Suprapubic skin (tissue), 4 donors: ENCODE measurements around the gene CNTN4. TPM values are rescaled to one million over a fixed set of nuclear protein-coding genes. Genes with fewer than 3 reads are reported as not detected.

Source experiments
- DNase-seq, 2 donors: peaks; one replicate each; pipeline ENCODE4 v3.0.0-alpha.2; 2019; ENCODE audit warnings: low spot score in 2 of 2
- H3K27ac ChIP-seq: fragments of 200-600 bp; sonication (generic); one replicate; pipeline ENCODE4 v1.5.1; 2019
- H3K27me3 ChIP-seq: fragments of 200-600 bp; sonication (generic); one replicate; pipeline ENCODE4 v1.5.1; 2019
- H3K36me3 ChIP-seq: fragments of 200-600 bp; sonication (generic); one replicate; pipeline ENCODE4 v1.5.1; 2019
- H3K4me1 ChIP-seq: fragments of 200-600 bp; sonication (generic); one replicate; pipeline ENCODE4 v1.5.1; 2019
- H3K4me3 ChIP-seq: fragments of 200-600 bp; sonication (generic); one replicate; pipeline ENCODE4 v1.5.1; 2019; ENCODE audit warnings: mild to moderate bottlenecking
- H3K9me3 ChIP-seq: fragments of 200-600 bp; sonication (generic); one replicate; pipeline ENCODE4 v1.5.1; 2019
- CTCF ChIP-seq, 2 donors: fragments of 200-600 bp in 1 of 2; fragments of 450-650 bp in 1 of 2; sonication (generic) in 1 of 2; IDR thresholded peaks; one replicate each; pipeline ENCODE4 v1.5.1; 2016 to 2019; ENCODE audit warnings: antibody characterized with exemption in 2 of 2, mild to moderate bottlenecking in 1 of 2, moderate library complexity in 1 of 2
- EP300 ChIP-seq: sonication (generic); formaldehyde crosslinking; IDR thresholded peaks from one replicate; pipeline ENCODE4 v1.6.1; 2017; ENCODE audit warnings: antibody characterized with exemption
- POLR2A ChIP-seq, 2 donors: fragments of 450-650 bp; IDR thresholded peaks; one replicate each; pipeline ENCODE4 v1.6.1; 2017; ENCODE audit warnings: antibody characterized with exemption in 2 of 2, mild to moderate bottlenecking in 2 of 2, moderate library complexity in 2 of 2
- POLR2AphosphoS5 ChIP-seq, 3 donors: sonication (generic); formaldehyde crosslinking; IDR thresholded peaks; one replicate each; pipeline ENCODE4 v1.6.1; 2017; ENCODE audit warnings: antibody characterized with exemption in 3 of 3
- WGBS: methylation state at CpG from one replicate; pipeline ENCODE4 v1.1.5; 2018; 5-methylcytosine and 5-hydroxymethylcytosine counted together
- total RNA-seq, 4 donors: library from RNA; depleted of rRNA; stranded (reverse); fragments of >200 nt; gene quantifications; one replicate each; pipeline ENCODE4 v1.1.0, GENCODE V29; 2016

Gene CNTN4
- total RNA-seq, 4 donors from 2014 or later: 0.60 to 8.1 (median 7.5) TPM

GRCh38 chr3:2731843-2732242, 633.2 kb downstream of the CNTN4 start:
- no peaks in the 10 kb centered on the region for H3K36me3 ChIP-seq
- H3K4me1 ChIP-seq: no peaks in the 10 kb centered on the region
- no peaks in the 10 kb centered on the region for H3K27me3 ChIP-seq
- no peak for DNase-seq
- WGBS: 83% methylated on average over 2 of the region's 2 CpGs
- TF ChIP-seq POLR2AphosphoS5 (IDR thresholded peaks at IDR 0.05): no peak
- TF ChIP-seq POLR2A (IDR thresholded peaks at IDR 0.05): no peak
- no peak for TF ChIP-seq CTCF (IDR thresholded peaks at IDR 0.05)
- TF ChIP-seq EP300: no peak
- no peak overlapping the region for H3K4me3 ChIP-seq
- H3K9me3 ChIP-seq: no peaks in the 10 kb centered on the region
- H3K27ac ChIP-seq: no peak overlapping the region

- Histone ChIP-seq H3K27ac (no peak overlapping the region), H3K4me3 (no peak overlapping the region), H3K9me3 (no peaks in the 10 kb centered on the region), H3K4me1 (no peaks in the 10 kb centered on the region), H3K27me3 (no peaks in the 10 kb centered on the region), H3K36me3 (no peaks in the 10 kb centered on the region)
- no peak for TF ChIP-seq POLR2AphosphoS5 (IDR thresholded peaks at IDR 0.05)
- TF ChIP-seq CTCF (IDR thresholded peaks at IDR 0.05): no peak
- no peak for TF ChIP-seq EP300
- no peak for TF ChIP-seq POLR2A (IDR thresholded peaks at IDR 0.05)
- WGBS: 88% methylated on average over 7 of the region's 7 CpGs
- DNase-seq: no peak
These were observed 636.8 kb downstream of the CNTN4 start for GRCh38 chr3:2735392-2735894.

GRCh38 chr3:2741516-2741915, 642.9 kb downstream of the CNTN4 start:
- H3K27ac ChIP-seq: no peak overlapping the region
- 30% methylated on average over 3 of the region's 3 CpGs for WGBS
- H3K4me1 ChIP-seq: no peaks in the 10 kb centered on the region
- no peaks in the 10 kb centered on the region for H3K9me3 ChIP-seq
- H3K36me3 ChIP-seq: no peaks in the 10 kb centered on the region
- no peak overlapping the region for H3K4me3 ChIP-seq
- no peaks in the 10 kb centered on the region for H3K27me3 ChIP-seq
- DNase-seq: no peak
- TF ChIP-seq EP300 (no peak), POLR2A (IDR thresholded peaks at IDR 0.05) (no peak), POLR2AphosphoS5 (IDR thresholded peaks at IDR 0.05) (no peak), CTCF (IDR thresholded peaks at IDR 0.05) (no peak)

GRCh38 chr3:2765002-2765579, 666.4 kb downstream of the CNTN4 start:
- Histone ChIP-seq H3K9me3 (no peaks in the 10 kb centered on the region), H3K36me3 (no peaks in the 10 kb centered on the region), H3K4me1 (no peaks in the 10 kb centered on the region), H3K27me3 (no peaks in the 10 kb centered on the region), H3K27ac (no peak overlapping the region), H3K4me3 (no peak overlapping the region)
- WGBS: 51% methylated on average over 9 of the region's 9 CpGs
- TF ChIP-seq POLR2AphosphoS5 (IDR thresholded peaks at IDR 0.05) (no peak), CTCF (IDR thresholded peaks at IDR 0.05) (no peak), POLR2A (IDR thresholded peaks at IDR 0.05) (no peak), EP300 (no peak)
- no peak for DNase-seq

GRCh38 chr3:2770451-2770850, 671.8 kb downstream of the CNTN4 start:
- no peak overlapping the region for H3K27ac ChIP-seq
- WGBS: 67% methylated on average over 2 of the region's 2 CpGs
- no peak overlapping the region for H3K4me3 ChIP-seq
- no peaks in the 10 kb centered on the region for H3K9me3 ChIP-seq
- no peaks in the 10 kb centered on the region for H3K36me3 ChIP-seq
- H3K4me1 ChIP-seq: no peaks in the 10 kb centered on the region
- DNase-seq: no peak
- TF ChIP-seq CTCF (IDR thresholded peaks at IDR 0.05): no peak
- TF ChIP-seq POLR2AphosphoS5 (IDR thresholded peaks at IDR 0.05): no peak
- no peaks in the 10 kb centered on the region for H3K27me3 ChIP-seq
